ENCODE data around the gene NF2.
"Not testable (repeated sequence)": the region's sequence is repeated elsewhere in the genome, so short reads cannot be mapped to it uniquely, and the experiment has no call there.

The NF2 gene

DNA sequence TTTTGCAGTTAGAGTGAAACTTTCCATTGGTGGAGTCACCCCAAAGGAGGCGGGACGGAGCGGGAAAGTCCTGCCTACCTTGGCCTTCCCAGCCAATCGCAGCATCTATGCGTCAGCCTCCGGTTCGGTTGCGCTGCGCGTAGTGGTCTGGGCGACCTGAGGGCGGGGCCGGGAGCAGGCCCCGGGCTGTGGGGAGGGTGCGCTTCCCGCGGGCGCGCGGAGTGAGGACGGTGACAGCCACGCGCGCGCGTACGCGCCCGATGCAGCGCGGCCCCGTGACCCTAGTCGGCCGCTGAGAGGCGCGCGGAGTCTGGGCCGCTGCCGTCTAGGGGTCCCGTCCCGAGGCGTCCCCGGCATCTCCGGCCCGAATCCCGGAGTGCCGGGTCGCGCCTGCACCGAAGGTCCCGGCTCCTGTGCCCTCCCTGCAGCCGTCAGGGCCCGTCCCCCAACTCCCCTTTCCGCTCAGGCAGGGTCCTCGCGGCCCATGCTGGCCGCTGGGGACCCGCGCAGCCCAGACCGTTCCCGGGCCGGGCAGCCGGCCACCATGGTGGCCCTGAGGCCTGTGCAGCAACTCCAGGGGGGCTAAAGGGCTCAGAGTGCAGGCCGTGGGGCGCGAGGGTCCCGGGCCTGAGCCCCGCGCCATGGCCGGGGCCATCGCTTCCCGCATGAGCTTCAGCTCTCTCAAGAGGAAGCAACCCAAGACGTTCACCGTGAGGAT, at the start of gene NF2:
TSS of gene NF2 (plus strand) at position 276 of the 718 bp plus-strand sequence. CDS start at position 642, 366 bp downstream.
- H3K4me3 ChIP-seq (ENCODE audit: low read depth, low read length), result peak within 1 kb of the TSS; percentile 95
- DNase-seq (ENCODE audit: low read depth), result peak; percentile 99
- TF ChIP-seq, protein P1, sequence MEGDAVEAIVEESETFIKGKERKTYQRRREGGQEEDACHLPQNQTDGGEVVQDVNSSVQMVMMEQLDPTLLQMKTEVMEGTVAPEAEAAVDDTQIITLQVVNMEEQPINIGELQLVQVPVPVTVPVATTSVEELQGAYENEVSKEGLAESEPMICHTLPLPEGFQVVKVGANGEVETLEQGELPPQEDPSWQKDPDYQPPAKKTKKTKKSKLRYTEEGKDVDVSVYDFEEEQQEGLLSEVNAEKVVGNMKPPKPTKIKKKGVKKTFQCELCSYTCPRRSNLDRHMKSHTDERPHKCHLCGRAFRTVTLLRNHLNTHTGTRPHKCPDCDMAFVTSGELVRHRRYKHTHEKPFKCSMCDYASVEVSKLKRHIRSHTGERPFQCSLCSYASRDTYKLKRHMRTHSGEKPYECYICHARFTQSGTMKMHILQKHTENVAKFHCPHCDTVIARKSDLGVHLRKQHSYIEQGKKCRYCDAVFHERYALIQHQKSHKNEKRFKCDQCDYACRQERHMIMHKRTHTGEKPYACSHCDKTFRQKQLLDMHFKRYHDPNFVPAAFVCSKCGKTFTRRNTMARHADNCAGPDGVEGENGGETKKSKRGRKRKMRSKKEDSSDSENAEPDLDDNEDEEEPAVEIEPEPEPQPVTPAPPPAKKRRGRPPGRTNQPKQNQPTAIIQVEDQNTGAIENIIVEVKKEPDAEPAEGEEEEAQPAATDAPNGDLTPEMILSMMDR (IDR thresholded peaks at IDR 0.05; ENCODE audit: low read depth, low read length, missing control alignments), result peak; percentile 11

DNA sequence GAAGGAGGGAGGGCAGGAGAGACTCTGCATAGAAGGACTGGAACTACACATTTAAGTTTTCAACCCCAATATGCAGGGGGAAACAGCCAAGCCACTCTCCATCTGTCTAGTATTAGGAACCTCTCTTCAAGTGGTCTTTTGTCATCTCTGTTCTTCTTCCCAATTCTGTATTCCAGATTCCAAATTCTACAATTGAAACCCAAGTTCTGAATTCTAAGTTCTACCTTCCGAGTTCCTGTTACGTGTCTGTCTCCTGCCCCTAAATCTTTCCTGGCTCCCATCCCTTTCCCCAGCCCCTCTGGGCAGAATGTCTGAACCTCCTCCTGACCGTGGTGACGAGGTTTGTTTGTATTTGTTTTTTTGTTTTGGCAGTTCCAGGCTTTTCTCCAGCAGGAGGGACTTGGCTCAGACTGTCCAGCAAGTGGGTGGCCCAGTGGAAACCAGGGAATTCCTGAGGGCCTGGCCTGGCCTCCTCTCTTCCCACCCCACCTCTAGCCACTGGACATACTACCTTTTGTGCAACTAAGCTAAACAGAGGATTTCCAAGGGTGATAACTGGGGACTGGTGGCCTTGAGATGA, 48.3 kb upstream of the NF2 start:
- no peak for DNase-seq (ENCODE audit: low read depth)
- TF ChIP-seq, protein P1 (IDR thresholded peaks at IDR 0.05; ENCODE audit: low read depth, low read length, missing control alignments), result no peak
- H3K4me3 ChIP-seq (ENCODE audit: low read depth, low read length), result no peak overlapping the region

DNA sequence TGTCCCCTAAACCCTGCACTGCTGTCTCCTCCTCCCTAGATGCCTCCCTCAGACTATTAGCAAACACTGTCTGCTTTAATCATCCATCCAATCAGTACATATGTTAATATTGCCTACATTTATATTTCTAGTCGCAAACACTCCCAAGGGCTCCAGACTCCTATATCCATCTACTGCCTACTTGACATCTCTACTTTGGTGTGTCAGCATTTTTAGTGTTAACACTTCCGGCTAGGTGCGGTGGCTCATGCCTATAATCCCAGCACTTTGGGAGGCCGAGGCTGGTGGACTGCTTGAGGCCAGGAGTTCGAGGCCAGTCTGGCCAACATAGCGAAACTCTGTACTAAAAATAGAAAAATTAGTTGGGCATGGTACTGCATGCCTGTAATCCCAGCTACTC, 44.4 kb upstream of the NF2 start:
- TF ChIP-seq, protein P1 (IDR thresholded peaks at IDR 0.05; ENCODE audit: low read depth, low read length, missing control alignments), result no peak
- no peak for DNase-seq (ENCODE audit: low read depth)
- no peak overlapping the region for H3K4me3 ChIP-seq (ENCODE audit: low read depth, low read length)

DNA sequence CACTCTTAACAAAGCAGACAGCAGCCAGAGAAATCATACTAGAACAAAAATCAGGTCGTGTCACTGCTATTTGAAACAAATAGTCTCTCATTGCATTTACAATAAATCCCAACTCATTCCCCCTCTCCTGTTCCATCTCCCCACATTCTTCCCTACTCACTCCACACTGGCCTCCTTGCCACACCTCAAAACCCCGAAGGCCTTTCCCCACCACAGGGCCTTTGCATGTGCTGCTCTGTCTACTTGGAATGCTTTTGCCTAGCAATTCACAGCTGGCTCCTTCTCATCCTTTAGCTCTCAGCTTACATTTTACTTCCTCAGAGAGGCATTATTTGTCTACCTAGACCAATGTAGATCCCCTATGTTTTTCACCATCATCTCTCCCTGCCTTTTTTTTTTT, 43.6 kb upstream of the NF2 start:
- DNase-seq (ENCODE audit: low read depth), result no peak
- no peak overlapping the region for H3K4me3 ChIP-seq (ENCODE audit: low read depth, low read length)
- TF ChIP-seq, protein P1 (IDR thresholded peaks at IDR 0.05; ENCODE audit: low read depth, low read length, missing control alignments), result no peak

DNA sequence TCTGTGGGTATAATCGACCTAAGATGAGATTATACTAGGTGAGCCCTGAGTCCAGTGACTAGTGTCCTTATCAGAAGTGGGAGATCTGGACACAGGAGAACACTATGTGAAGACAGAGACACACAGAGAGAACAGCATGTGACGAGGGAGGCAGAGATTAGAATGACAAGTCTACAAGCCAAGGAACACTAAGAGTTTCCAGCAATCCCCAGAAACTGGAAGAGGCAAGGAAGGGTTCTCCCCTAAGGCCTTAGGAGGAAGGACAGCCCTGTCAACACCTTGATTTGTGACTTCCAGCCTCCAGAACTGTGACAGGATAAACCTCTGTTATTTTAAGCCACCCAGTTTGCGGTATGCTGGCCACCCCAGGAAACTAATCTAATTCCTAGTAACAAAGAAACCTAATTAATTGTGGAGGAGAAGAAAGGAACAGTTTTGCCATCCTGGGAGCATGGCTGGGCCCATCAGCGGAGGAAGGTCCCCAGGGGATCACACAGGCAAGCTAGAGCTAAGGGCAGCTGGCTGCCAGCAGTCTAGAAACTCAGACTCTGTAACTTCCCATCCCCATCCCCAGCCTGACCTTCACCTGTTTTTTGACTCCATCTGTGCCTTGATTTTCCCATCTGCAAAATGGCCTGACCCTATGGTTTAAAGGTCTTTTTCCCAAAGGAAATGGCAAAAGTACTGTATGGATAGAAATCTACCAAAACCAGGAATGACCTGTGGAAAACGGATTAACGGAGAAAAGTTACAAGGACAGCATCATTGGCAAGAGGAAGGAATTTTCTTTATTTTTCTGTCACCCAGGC, 39.6 kb upstream of the NF2 start:
- TF ChIP-seq, protein P1 (IDR thresholded peaks at IDR 0.05; ENCODE audit: low read depth, low read length, missing control alignments), result no peak

DNA sequence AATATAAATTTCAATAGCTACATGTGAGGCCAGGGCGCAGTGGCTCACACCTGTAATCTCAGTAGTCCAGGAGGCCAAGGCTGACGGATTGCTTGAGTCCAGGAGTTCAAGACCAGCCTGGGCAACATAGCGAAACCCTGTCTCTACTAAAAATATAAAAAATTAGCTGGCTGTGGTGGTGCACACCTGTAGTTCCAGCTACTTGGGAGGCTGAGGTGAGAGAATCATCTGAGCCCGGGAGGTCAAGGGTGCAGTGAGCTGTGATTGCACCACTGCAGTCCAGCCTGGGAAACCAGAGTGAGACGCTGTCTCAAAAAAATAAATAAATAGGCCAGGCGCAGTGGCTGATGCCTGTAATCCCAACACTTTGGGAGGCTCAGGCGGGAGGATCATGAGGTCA, 36.9 kb upstream of the NF2 start:
- DNase-seq (ENCODE audit: low read depth); H3K4me3 ChIP-seq (ENCODE audit: low read depth, low read length): not testable (repeated sequence)

More for the DNA sequence above, 39.6 kb upstream of the NF2 start:
- no peak overlapping the region for H3K4me3 ChIP-seq (ENCODE audit: low read depth, low read length)
- no peak for DNase-seq (ENCODE audit: low read depth)

DNA sequence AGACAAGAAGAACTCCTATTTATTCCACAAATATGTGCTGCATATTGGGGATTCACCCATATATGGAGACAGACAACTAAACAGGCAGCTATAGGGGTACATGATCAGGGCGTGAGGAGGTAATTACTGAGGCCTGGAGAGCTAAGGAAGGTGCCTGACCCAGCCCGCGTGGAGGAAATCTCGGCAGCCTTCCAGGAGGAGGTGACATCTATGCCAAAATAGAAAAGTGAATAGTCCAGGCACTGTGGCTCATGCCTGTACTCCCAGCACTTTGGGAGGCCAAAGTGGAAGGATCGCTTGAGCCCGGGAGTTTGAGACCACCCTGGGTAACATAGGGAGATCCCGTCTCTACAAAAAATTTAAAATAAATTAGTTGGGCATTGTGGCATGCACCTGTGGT, 36.1 kb upstream of the NF2 start:
- DNase-seq (ENCODE audit: low read depth), result no peak

More for the DNA sequence above, 36.1 kb upstream of the NF2 start:
- TF ChIP-seq, protein P1 (IDR thresholded peaks at IDR 0.05; ENCODE audit: low read depth, low read length, missing control alignments), result no peak
- no peak overlapping the region for H3K4me3 ChIP-seq (ENCODE audit: low read depth, low read length)

Measured in GM12864 (cell line).